Neuron (in vitro differentiated cells): Measurements from ENCODE around the gene ZNF407.
A peak's percentile ranks its signal among the peaks of the same experiment; 100 is the strongest.

Experiments
- H2AFZ ChIP-seq: one replicate; pipeline ENCODE4 v1.6.1; 2013; ENCODE audit warnings: low read depth, mild to moderate bottlenecking, inconsistent platforms, low read length, moderate library complexity
- H3K27me3 ChIP-seq: one replicate; pipeline ENCODE4 v1.6.1; 2013; ENCODE audit warnings: low read length; ENCODE audit not compliant: insufficient read depth
- H3K36me3 ChIP-seq: one replicate; pipeline ENCODE4 v1.6.1; 2013; ENCODE audit warnings: low read length; ENCODE audit not compliant: insufficient read depth
- H3K4me1 ChIP-seq: one replicate; pipeline ENCODE4 v1.6.1; 2013; ENCODE audit warnings: low read length; ENCODE audit not compliant: insufficient read depth
- H3K4me3 ChIP-seq: 2 replicates; pipeline ENCODE4 v1.5.1; 2013; ENCODE audit warnings: mild to moderate bottlenecking, low read length, moderate library complexity
- H3K9me3 ChIP-seq: one replicate; pipeline ENCODE4 v1.6.1; 2013; ENCODE audit warnings: low read length

ZNF407 gene

GRCh38 chr18:74597034-74597661 is 522 bp upstream of the ZNF407 start:
- no peaks in the 10 kb centered on the region for H3K27me3 ChIP-seq
- H2AFZ ChIP-seq: peak overlapping the region; percentile 98
- no peaks in the 10 kb centered on the region for H3K9me3 ChIP-seq
- H3K4me1 ChIP-seq: peaks cover 21% of the 10 kb centered on the region
- peaks cover 13% of the 10 kb centered on the region for H3K36me3 ChIP-seq
- peak overlapping the region; percentile 94 for H3K4me3 ChIP-seq

- Histone ChIP-seq H3K36me3 (peaks cover 6% of the 10 kb centered on the region), H3K4me1 (peaks cover 21% of the 10 kb centered on the region), H3K4me3 (peak overlapping the region; percentile 94), H3K9me3 (no peaks in the 10 kb centered on the region), H3K27me3 (no peaks in the 10 kb centered on the region), H2AFZ (peak overlapping the region; percentile 98)
Observed at GRCh38 chr18:74598350-74599001, 806 bp downstream of the ZNF407 start.

GRCh38 chr18:74604361-74604760 is 6.7 kb downstream of the ZNF407 start:
- H3K27me3 ChIP-seq: no peaks in the 10 kb centered on the region
- no peak overlapping the region for H3K4me3 ChIP-seq
- no peaks in the 10 kb centered on the region for H3K9me3 ChIP-seq
- no peak overlapping the region for H2AFZ ChIP-seq
- no peaks in the 10 kb centered on the region for H3K36me3 ChIP-seq
- H3K4me1 ChIP-seq: no peaks in the 10 kb centered on the region

GRCh38 chr18:74604774-74605173 is 7.1 kb downstream of the ZNF407 start:
- H3K27me3 ChIP-seq: no peaks in the 10 kb centered on the region
- no peak overlapping the region for H3K4me3 ChIP-seq
- no peaks in the 10 kb centered on the region for H3K36me3 ChIP-seq
- H3K9me3 ChIP-seq: no peaks in the 10 kb centered on the region
- H3K4me1 ChIP-seq: no peaks in the 10 kb centered on the region
- no peak overlapping the region for H2AFZ ChIP-seq

- H3K27me3 ChIP-seq: no peaks in the 10 kb centered on the region
- no peak overlapping the region for H2AFZ ChIP-seq
- H3K4me3 ChIP-seq: no peak overlapping the region
- H3K4me1 ChIP-seq: no peaks in the 10 kb centered on the region
- H3K36me3 ChIP-seq: no peaks in the 10 kb centered on the region
- H3K9me3 ChIP-seq: no peaks in the 10 kb centered on the region
Observed at GRCh38 chr18:74608681-74609080, 11.0 kb downstream of the ZNF407 start.

- Histone ChIP-seq H2AFZ (no peak overlapping the region), H3K36me3 (no peaks in the 10 kb centered on the region), H3K9me3 (no peaks in the 10 kb centered on the region)
Observed at GRCh38 chr18:74609535-74609934, 11.9 kb downstream of the ZNF407 start.

GRCh38 chr18:74610051-74610615 is 12.5 kb downstream of the ZNF407 start:
- Histone ChIP-seq H3K4me1 (no peaks in the 10 kb centered on the region), H2AFZ (no peak overlapping the region), H3K9me3 (no peaks in the 10 kb centered on the region), H3K36me3 (no peaks in the 10 kb centered on the region), H3K27me3 (no peaks in the 10 kb centered on the region), H3K4me3 (no peak overlapping the region)

More at GRCh38 chr18:74609535-74609934, 11.9 kb downstream of the ZNF407 start:
- Histone ChIP-seq H3K4me3 (no peak overlapping the region), H3K27me3 (no peaks in the 10 kb centered on the region), H3K4me1 (no peaks in the 10 kb centered on the region)

GRCh38 chr18:74610860-74611259 is 13.2 kb downstream of the ZNF407 start:
- H3K27me3 ChIP-seq: no peaks in the 10 kb centered on the region
- H2AFZ ChIP-seq: no peak overlapping the region
- no peaks in the 10 kb centered on the region for H3K9me3 ChIP-seq
- H3K4me3 ChIP-seq: no peak overlapping the region
- no peaks in the 10 kb centered on the region for H3K4me1 ChIP-seq
- H3K36me3 ChIP-seq: no peaks in the 10 kb centered on the region

GRCh38 chr18:74611765-74612164 is 14.1 kb downstream of the ZNF407 start:
- Histone ChIP-seq H3K4me3 (no peak overlapping the region), H3K27me3 (no peaks in the 10 kb centered on the region), H3K4me1 (no peaks in the 10 kb centered on the region), H3K9me3 (peaks cover 2% of the 10 kb centered on the region), H2AFZ (no peak overlapping the region), H3K36me3 (no peaks in the 10 kb centered on the region)

- H3K27me3 ChIP-seq: no peaks in the 10 kb centered on the region
- H3K36me3 ChIP-seq: no peaks in the 10 kb centered on the region
- no peak overlapping the region for H2AFZ ChIP-seq
- no peak overlapping the region for H3K4me3 ChIP-seq
- H3K4me1 ChIP-seq: no peaks in the 10 kb centered on the region
- H3K9me3 ChIP-seq: peaks cover 4% of the 10 kb centered on the region
Observed at GRCh38 chr18:74613381-74613780, 15.7 kb downstream of the ZNF407 start.

- no peaks in the 10 kb centered on the region for H3K36me3 ChIP-seq
- no peaks in the 10 kb centered on the region for H3K4me1 ChIP-seq
- no peak overlapping the region for H2AFZ ChIP-seq
- H3K27me3 ChIP-seq: no peaks in the 10 kb centered on the region
- H3K9me3 ChIP-seq: peaks cover 4% of the 10 kb centered on the region
- H3K4me3 ChIP-seq: no peak overlapping the region
Observed at GRCh38 chr18:74616494-74616893, 18.8 kb downstream of the ZNF407 start.

- H2AFZ ChIP-seq: no peak overlapping the region
- no peaks in the 10 kb centered on the region for H3K36me3 ChIP-seq
- peaks cover 4% of the 10 kb centered on the region for H3K9me3 ChIP-seq
- H3K4me1 ChIP-seq: no peaks in the 10 kb centered on the region
- no peak overlapping the region for H3K4me3 ChIP-seq
- H3K27me3 ChIP-seq: no peaks in the 10 kb centered on the region
Observed at GRCh38 chr18:74617486-74617885, 19.8 kb downstream of the ZNF407 start.

- H3K4me1 ChIP-seq: no peaks in the 10 kb centered on the region
- H3K27me3 ChIP-seq: no peaks in the 10 kb centered on the region
- no peak overlapping the region for H2AFZ ChIP-seq
- H3K36me3 ChIP-seq: no peaks in the 10 kb centered on the region
- H3K4me3 ChIP-seq: no peak overlapping the region
- H3K9me3 ChIP-seq: no peaks in the 10 kb centered on the region
Observed at GRCh38 chr18:74622072-74622471, 24.4 kb downstream of the ZNF407 start.
